Measurements from ENCODE around the gene SCGB1A1. TPM values are rescaled to one million over a fixed set of nuclear protein-coding genes. Genes with fewer than 3 reads are reported as not detected.

The SCGB1A1 gene
- polyA plus RNA-seq, 3 donors, result not detected

GRCh38 chr11:62466444-62466843 lies 47.6 kb downstream of the SCGB1A1 start:
- Histone ChIP-seq H3K4me1 (ENCODE audit: control insufficient read depth in 1 of 2, insufficient read depth in 2 of 2, low read length in 2 of 2) (peaks cover 21 to 23% of the 10 kb centered on the region in 2 donors), H3K27ac (ENCODE audit: low read depth in 1 of 2, low read length in 2 of 2) (no peak overlapping the region), H3K27me3 (ENCODE audit: control insufficient read depth in 2 of 2, insufficient read depth in 2 of 2, low read length in 2 of 2) (no peaks in the 10 kb centered on the region), H3K4me2 (replicated peaks; ENCODE audit: extremely low read depth, low read length, poor library complexity, severe bottlenecking) (no peak overlapping the region), H4K20me1 (ENCODE audit: insufficient read depth, low read length) (no peaks in the 10 kb centered on the region), H2AFZ (ENCODE audit: insufficient read depth, low read depth, low read length, poor library complexity, severe bottlenecking) (no peak overlapping the region), H3K36me3 (replicated peaks in 1 of 2; ENCODE audit: control insufficient read depth in 1 of 2, insufficient read depth in 2 of 2, low read length in 2 of 2) (no peaks in the 10 kb centered on the region), H3K9ac (ENCODE audit: insufficient read depth, low read length, poor library complexity, severe bottlenecking) (no peak overlapping the region), H3K9me3 (replicated peaks in 1 of 2; ENCODE audit: control insufficient read depth in 1 of 2, insufficient read depth in 1 of 2, low read length in 2 of 2) (no peaks in the 10 kb centered on the region), H3K79me2 (ENCODE audit: insufficient read depth, low read length) (no peaks in the 10 kb centered on the region), H3K4me3 (replicated peaks in 1 of 3; ENCODE audit: low read depth in 2 of 3, low read length in 3 of 3) (no peak overlapping the region)
- TF ChIP-seq CTCF (IDR thresholded peaks at IDR 0.05), result no peak
- Mint-ChIP-seq H3K4me3 (no peak overlapping the region), H3K36me3 (peaks cover 0 to 2% of the 10 kb centered on the region in 2 donors), H3K27ac (no peak overlapping the region), H3K9me3 (no peaks in the 10 kb centered on the region), H3K27me3 (ENCODE audit: low read depth in 3 of 3) (peaks cover 0 to 3% (median 0%) of the 10 kb centered on the region in 3 donors), H3K4me1 (peaks cover 23% of the 10 kb centered on the region)
- no CpG with 5 or more reads among the region's 2 CpGs for WGBS (ENCODE audit: insufficient coverage)
- intact Hi-C loops (cut with micrococcal nuclease), result no loop called here
- no peak for DNase-seq

DNA sequence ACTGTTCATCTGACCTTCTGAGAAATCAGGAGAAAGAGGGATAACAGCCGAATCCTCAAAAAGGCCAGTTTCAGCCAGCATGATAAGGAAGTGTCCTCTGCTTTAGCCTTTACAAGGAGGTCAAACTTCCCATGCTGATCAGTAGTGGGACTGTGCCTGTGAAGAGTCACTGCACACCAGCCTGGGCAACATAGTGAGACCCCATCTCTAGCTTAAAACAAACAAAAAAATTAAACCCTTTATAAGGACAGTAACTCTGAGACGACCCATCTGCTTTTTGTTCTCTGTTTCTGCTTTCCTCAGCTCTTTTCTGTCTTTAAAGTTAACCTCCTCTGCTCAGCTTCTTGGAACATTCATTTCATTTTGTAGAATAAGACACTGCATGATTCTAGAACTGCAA lies 49.7 kb downstream of the SCGB1A1 start:
- Histone ChIP-seq H3K27me3 (ENCODE audit: control insufficient read depth in 2 of 2, insufficient read depth in 2 of 2, low read length in 2 of 2) (no peaks in the 10 kb centered on the region), H3K4me2 (replicated peaks; ENCODE audit: extremely low read depth, low read length, poor library complexity, severe bottlenecking) (no peak overlapping the region), H3K79me2 (ENCODE audit: insufficient read depth, low read length) (no peaks in the 10 kb centered on the region), H3K4me1 (ENCODE audit: control insufficient read depth in 1 of 2, insufficient read depth in 2 of 2, low read length in 2 of 2) (peaks cover 5 to 9% of the 10 kb centered on the region in 2 donors), H4K20me1 (ENCODE audit: insufficient read depth, low read length) (no peaks in the 10 kb centered on the region), H3K4me3 (replicated peaks in 1 of 3; ENCODE audit: low read depth in 2 of 3, low read length in 3 of 3) (no peak overlapping the region), H3K9me3 (replicated peaks in 1 of 2; ENCODE audit: control insufficient read depth in 1 of 2, insufficient read depth in 1 of 2, low read length in 2 of 2) (no peaks in the 10 kb centered on the region), H3K36me3 (replicated peaks in 1 of 2; ENCODE audit: control insufficient read depth in 1 of 2, insufficient read depth in 2 of 2, low read length in 2 of 2) (no peaks in the 10 kb centered on the region), H2AFZ (ENCODE audit: insufficient read depth, low read depth, low read length, poor library complexity, severe bottlenecking) (no peak overlapping the region), H3K27ac (ENCODE audit: low read depth in 1 of 2, low read length in 2 of 2) (no peak overlapping the region), H3K9ac (ENCODE audit: insufficient read depth, low read length, poor library complexity, severe bottlenecking) (no peak overlapping the region)
- intact Hi-C loops (cut with micrococcal nuclease), result no loop called here
- no peak for DNase-seq
- no peak for TF ChIP-seq CTCF (IDR thresholded peaks at IDR 0.05)
- Mint-ChIP-seq H3K27ac (no peak overlapping the region), H3K4me1 (peaks cover 11% of the 10 kb centered on the region), H3K36me3 (peaks cover 0 to 2% of the 10 kb centered on the region in 2 donors), H3K4me3 (no peak overlapping the region), H3K27me3 (ENCODE audit: low read depth in 3 of 3) (no peaks in the 10 kb centered on the region), H3K9me3 (no peaks in the 10 kb centered on the region)
- 100% methylated on average over 2 of the region's 2 CpGs for WGBS (ENCODE audit: insufficient coverage)
